ENCODE data around the gene XPO4.
A peak's percentile ranks its signal among the peaks of the same experiment; 100 is the strongest.
"Not testable (repeated sequence)": the region's sequence is repeated elsewhere in the genome, so short reads cannot be mapped to it uniquely, and the experiment has no call there.

Gene XPO4

GRCh38 chr13:20890540-20890939, 12.0 kb downstream of the XPO4 start:
- DNase-seq, result not testable (repeated sequence)

- DNase-seq, result no peak
Observed at GRCh38 chr13:20882206-20882605, 20.3 kb downstream of the XPO4 start.

GRCh38 chr13:20877902-20878301, 24.6 kb downstream of the XPO4 start:
- DNase-seq, result no peak

- not testable (repeated sequence) for DNase-seq
Observed at GRCh38 chr13:20876802-20877201, 25.7 kb downstream of the XPO4 start.

DNA sequence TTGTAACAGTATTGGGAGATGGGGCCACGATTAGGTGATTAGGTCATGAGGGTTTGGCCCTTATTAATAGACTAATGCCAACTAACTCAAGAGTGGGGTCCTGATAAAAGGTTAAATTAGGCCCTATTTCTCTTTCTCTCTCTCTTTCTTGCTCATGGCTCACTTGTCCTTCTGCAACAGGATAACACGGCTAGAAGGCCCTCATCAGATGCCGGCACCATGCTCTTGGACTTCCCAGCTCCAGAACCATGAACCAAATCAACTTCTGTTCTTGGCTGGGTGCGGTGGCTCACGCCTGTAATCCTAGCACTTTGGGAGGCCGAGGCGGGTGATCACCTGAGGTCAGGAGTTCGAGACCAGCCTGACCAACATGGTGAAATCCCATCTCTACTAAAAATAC, 28.1 kb downstream of the XPO4 start:
- not testable (repeated sequence) for DNase-seq

DNA sequence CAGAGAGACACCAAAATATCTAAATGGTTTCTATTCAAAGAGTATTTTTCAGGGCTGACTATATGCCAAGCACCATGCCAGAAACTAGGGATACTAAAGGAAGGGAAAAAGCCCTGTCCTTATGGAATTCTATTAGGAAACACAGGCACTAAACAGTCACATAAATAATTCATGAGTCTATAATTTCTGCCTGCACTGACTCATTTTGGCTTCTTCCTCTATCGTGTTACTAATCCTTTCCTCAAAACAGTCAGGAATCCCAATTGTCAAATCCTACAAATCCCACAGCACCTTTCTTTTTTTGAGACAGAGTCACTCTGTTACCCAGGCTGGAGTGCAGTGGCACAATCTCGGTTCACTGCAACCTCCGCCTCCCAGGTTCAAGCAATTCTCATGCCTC, 29.2 kb downstream of the XPO4 start:
- no peak for DNase-seq

- DNase-seq, result no peak
Observed at GRCh38 chr13:20870829-20871228, 31.7 kb downstream of the XPO4 start.

DNA sequence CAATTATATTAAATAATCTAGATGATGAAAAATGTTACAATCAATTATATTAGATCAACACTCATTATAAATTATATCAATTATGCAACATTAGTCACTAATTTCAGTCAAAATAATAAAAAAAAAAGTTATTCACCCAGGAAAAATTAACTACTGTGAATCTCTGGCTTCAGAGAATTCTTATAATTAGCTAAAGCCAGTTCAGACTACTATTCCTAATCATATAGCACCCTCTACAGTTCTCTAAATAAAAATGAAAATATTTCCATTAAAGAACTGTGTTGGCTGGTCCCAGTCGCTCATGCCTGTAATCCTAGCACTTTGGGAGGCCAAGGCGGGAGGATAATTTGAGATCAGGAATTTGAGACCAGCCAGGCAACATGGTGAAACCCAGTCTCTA, 33.0 kb downstream of the XPO4 start:
- no peak for DNase-seq

GRCh38 chr13:20867408-20867807, 35.1 kb downstream of the XPO4 start:
- DNase-seq, result no peak

GRCh38 chr13:20861666-20862065, 40.9 kb downstream of the XPO4 start:
- not testable (repeated sequence) for DNase-seq

GRCh38 chr13:20860844-20861243, 41.7 kb downstream of the XPO4 start:
- no peak for DNase-seq

DNA sequence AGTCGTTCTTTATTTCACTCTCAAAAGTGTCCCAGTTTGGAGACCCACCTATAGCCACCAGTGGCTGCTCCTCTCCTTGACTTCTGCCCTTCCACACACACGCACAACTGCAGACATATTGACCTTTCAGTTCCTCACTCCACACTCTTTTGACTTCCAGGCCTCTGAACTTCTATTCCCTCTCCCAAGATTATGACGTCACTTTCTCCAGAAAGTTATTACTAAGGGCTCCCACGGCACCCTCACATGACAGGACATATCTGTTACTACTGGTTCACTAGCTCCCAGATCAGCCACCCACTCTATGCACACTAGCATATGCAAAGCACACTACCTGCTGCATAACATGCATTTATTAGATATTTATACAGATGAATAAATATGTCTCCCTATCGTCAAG, 45.9 kb downstream of the XPO4 start:
- DNase-seq, result no peak

DNA sequence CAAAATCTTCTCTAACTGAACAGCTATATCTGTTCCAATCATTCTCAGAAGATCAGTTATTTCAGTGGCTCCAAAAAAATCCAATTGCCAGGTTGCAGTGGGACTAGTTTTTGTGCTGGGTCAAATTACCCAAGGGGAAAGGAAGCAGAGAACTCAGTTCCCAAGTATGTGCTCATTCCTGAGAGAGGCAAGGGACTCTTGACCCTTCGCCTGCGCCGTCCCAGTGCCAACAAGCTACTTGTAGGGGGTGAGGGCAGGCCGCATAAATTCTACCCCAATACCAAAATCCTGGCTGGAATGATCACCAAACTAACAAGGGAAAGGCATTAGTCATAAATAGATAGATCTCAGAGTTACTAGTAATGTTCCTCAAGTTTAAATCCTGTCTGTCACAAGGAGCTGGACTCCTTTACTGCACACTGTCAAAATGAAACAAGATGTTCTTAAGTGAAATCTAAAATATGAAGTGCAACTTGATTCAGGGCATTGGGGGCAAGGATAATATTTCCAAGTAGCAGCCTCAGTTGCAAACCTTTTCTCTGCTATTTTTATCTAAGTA, 50.6 kb downstream of the XPO4 start:
- no peak for DNase-seq

DNA sequence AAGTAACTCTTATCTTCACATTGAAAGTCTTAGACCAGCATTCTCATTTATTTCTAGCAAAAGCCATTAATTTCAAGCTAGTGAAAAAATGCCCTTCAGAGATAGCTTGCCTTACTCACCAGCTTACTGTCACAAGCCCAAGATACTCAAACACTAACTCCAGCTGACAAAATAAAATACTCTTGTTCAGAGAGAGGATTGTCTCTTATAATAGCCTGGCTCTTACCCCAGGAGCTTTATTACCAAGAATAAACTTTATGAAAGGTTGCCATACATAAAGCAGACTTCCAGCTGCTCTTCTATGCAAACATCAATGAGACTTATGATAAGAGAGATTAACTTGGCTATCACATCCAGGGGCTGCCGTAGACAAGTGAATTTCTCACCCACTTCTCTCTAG, 53.6 kb downstream of the XPO4 start:
- no peak for DNase-seq

DNA sequence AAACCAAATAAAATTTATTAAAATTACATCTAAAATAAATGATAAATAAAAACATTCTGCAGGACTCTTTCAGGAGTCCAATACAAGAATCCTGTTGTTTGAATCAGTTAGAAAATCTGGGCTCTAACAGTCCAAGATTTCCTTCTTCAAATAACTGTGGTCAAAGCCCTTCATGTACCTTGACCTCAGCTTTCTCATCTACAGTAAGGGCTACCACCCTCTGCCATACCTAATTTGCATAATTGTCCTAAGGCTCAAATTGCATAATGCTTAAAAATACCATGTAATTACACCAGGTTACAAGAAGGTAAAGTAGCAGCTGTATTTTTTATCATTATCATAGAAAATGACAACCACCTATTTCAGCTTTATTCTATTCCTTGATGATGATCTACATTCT, 54.3 kb downstream of the XPO4 start:
- DNase-seq, result no peak

GRCh38 chr13:20847296-20847695, 55.2 kb downstream of the XPO4 start:
- DNase-seq, result no peak

DNA sequence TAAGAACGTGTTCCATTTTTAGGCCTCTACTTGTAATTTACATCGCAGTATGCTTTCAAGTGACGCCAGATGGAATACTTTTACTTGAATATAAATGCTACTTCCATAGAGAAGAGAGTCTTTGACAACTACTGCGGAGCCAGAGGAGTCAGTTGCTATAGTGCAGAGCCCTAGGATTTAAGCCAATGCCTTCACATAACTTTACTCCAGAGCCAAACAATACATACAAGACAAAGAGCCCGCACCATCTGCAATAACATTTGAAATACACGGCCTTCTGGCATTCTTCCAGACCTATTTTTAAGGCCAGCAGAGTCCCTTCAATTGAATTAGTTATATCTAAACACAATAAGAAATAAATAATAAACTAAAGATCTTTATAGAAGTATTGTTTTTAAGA, 59.4 kb downstream of the XPO4 start:
- DNase-seq, result no peak

DNA sequence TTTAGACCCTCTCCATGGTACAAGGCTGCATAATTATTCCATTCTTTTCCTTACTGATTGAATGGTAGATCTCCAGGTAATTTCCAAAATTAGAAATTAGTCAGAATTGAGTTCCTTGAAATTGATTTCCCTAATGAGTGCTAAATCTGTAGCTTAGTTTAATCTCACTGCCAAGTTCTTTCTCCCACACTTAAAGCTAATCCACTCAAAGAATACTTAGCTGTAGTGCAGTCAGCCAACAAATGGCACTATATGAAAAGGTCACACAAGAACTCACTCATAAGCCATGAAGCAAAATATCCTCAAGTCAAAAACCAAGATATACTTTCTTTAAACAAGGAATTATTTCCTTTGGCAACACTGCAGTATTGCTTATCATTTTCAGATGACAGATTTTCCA, 62.0 kb downstream of the XPO4 start:
- no peak for DNase-seq

DNA sequence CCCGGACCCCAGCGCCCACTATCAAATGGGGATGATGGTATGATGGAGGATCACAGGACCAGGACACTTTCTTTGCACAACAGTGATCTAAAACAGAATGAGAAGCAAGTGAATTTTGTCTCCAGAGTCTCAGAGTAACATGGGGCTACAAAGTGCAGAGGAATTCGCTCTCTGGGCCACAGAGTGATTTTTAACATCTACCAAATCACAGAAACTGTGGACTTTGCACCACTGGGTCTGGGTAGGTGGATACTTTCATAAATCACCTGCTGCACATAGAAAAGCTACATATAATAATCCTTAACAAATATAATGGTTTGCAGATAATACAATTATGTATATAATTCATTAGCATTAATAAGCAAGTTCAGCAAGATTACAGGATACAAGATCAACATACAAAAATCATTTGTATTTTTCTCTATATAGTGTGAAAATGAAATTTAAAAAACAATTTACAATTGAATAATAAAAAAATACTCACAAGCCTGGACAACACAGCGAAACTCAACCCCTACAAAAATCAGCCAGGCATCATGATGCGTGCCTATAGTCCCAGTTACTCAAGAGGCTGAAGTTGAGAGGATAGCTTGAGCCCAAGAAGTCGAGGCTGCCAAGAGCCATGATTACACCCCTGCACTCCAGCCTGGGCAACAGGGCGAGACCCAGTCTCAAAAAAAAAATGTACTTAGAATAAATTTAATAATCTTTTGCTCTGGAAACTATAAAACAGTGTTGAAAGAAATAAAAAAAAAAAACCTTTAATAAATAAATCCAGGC, 68.5 kb downstream of the XPO4 start:
- DNase-seq, result no peak

- DNase-seq, result no peak
Observed at GRCh38 chr13:20832861-20833260, 69.7 kb downstream of the XPO4 start.

GRCh38 chr13:20831933-20832332, 70.6 kb downstream of the XPO4 start:
- DNase-seq, result no peak

GRCh38 chr13:20831254-20831653, 71.3 kb downstream of the XPO4 start:
- no peak for DNase-seq

DNA sequence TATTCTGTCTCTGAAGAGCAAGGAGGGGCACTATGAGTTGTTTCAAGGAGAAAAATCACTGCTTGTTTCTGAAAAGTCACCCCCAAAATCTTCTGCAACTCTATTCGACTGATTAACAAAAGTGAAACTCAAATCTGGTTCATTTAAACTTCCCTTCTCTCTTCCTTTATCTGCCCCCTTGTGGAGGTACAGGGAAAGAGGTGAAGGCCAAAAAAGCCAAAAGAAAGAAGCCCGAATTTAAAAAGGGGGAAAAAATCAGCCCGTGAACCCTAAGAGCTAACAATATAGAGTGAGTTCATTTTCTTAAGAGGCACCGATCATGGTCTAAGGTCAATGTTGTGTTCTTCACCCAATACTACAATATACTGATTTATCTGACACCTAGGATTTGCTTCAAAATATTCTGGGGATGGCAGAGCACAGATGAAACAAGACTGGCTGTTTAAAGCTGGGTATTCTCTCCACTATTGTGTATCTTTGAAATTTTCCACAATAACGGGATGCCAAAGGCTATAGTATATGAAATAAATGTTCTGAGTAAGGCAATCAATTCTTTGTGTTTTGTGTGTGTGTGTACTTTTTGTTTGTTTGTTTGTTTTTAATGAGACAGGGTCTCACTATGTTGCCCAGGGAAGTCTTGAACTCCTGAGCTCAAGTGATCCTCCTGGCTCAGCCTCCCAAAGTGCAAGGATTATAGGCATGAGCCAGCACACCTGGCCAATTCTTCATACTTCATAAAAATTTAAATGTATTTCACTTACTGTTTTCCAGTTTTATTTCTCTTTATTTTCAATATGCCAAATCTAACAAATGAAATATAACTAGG, 73.8 kb downstream of the XPO4 start:
- DNase-seq, result peak; percentile 62
